ENCODE data around the gene TPI1. TPM values are rescaled to one million over a fixed set of nuclear protein-coding genes. Genes with fewer than 3 reads are reported as not detected.
A peak's percentile ranks its signal among the peaks of the same experiment; 100 is the strongest.

Gene TPI1
- total RNA-seq, 1 donor from 2014 or later: 722 TPM

- no peak overlapping the region for H3K27ac ChIP-seq (ENCODE audit: low read depth, low read length)
- no peaks in the 10 kb centered on the region for H3K27me3 ChIP-seq (ENCODE audit: insufficient read depth, low read length)
- no peaks in the 10 kb centered on the region for H3K36me3 ChIP-seq (ENCODE audit: insufficient read depth, low read length)
- H3K79me2 ChIP-seq (ENCODE audit: insufficient read depth, low read length): no peaks in the 10 kb centered on the region
- H3K4me3 ChIP-seq (ENCODE audit: insufficient read depth, low read depth, low read length): no peak overlapping the region
- H3K4me2 ChIP-seq (ENCODE audit: low read length): no peak overlapping the region
- H3K27me3 Mint-ChIP-seq (ENCODE audit: low read depth, unreplicated experiment): peaks cover 5% of the 10 kb centered on the region
- no peaks in the 10 kb centered on the region for H3K36me3 Mint-ChIP-seq (ENCODE audit: low read depth, unreplicated experiment)
- H3K4me3 Mint-ChIP-seq (ENCODE audit: unreplicated experiment): no peak overlapping the region
- no peaks in the 10 kb centered on the region for H3K9me3 ChIP-seq (ENCODE audit: insufficient read depth, low read depth, low read length)
- no peaks in the 10 kb centered on the region for H3K9me3 Mint-ChIP-seq (ENCODE audit: unreplicated experiment)
- H3K4me1 ChIP-seq (ENCODE audit: insufficient read depth, low read length): peaks cover 11% of the 10 kb centered on the region
- TF ChIP-seq CTCF (IDR thresholded peaks at IDR 0.05; ENCODE audit: insufficient read depth, low read depth, low read length): no peak
- no peak for TF ChIP-seq EZH2 (IDR thresholded peaks at IDR 0.05; ENCODE audit: insufficient read depth, low read length)
- no peak overlapping the region for H2AFZ ChIP-seq (ENCODE audit: low read depth, low read length)
- DNase-seq (ENCODE audit: low read depth) (no peak), FAIRE-seq (no peak)
- peaks cover 1% of the 10 kb centered on the region for H3K4me1 Mint-ChIP-seq (ENCODE audit: low read depth, unreplicated experiment)
- H3K9ac ChIP-seq (ENCODE audit: low read length): no peak overlapping the region
- no peaks in the 10 kb centered on the region for H4K20me1 ChIP-seq (ENCODE audit: insufficient read depth, low read length)
- no peak overlapping the region for H3K27ac Mint-ChIP-seq (ENCODE audit: unreplicated experiment)
These were observed 42.3 kb downstream of the TPI1 start for GRCh38 chr12:6909421-6910145.

DNA sequence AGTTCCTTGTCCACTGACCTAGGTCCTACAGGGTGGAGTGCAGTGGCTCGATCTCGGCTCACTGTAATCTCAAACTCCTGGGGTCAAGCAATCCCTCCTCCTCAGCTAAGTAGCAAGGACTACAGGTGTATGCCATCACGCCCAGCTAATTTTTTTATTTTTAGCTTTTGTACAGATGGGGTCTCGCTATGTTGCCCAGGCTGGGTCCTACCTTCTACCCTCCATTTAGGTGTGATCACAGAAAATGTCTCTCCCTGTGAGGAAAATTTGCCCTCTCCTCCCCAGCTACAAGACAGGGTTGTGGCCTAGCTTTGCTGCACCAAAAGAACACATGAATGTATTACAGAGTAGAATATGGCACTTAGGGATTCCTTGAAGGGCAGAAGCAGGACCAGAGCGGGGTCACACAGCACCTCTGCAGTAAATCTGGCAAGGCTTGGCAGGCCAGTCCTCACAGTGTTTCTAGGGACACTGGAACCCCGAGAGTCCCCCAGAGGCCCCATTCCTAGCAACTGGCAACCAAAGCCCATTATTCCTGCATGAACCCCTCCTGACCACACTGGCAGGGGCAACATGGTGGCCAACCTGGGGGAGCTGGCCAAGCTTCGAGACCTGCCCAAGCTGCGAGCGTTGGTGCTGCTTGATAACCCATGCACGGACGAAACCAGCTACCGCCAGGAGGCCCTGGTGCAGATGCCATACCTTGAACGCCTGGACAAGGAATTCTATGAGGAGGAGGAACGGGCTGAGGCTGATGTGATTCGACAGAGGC, 45.0 kb downstream of the TPI1 start:
- DNase-seq (ENCODE audit: low read depth) (no peak), FAIRE-seq (no peak)
- H3K4me3 Mint-ChIP-seq (ENCODE audit: unreplicated experiment): peak overlapping the region; percentile 75
- peaks cover 19% of the 10 kb centered on the region for H3K4me1 ChIP-seq (ENCODE audit: insufficient read depth, low read length)
- H3K9me3 ChIP-seq (ENCODE audit: insufficient read depth, low read depth, low read length): no peaks in the 10 kb centered on the region
- H3K79me2 ChIP-seq (ENCODE audit: insufficient read depth, low read length): no peaks in the 10 kb centered on the region
- H3K36me3 ChIP-seq (ENCODE audit: insufficient read depth, low read length): no peaks in the 10 kb centered on the region
- H3K4me2 ChIP-seq (ENCODE audit: low read length): no peak overlapping the region
- no peak overlapping the region for H3K9ac ChIP-seq (ENCODE audit: low read length)
- peaks cover 5% of the 10 kb centered on the region for H3K27me3 Mint-ChIP-seq (ENCODE audit: low read depth, unreplicated experiment)
- H3K36me3 Mint-ChIP-seq (ENCODE audit: low read depth, unreplicated experiment): peaks cover 3% of the 10 kb centered on the region
- H3K9me3 Mint-ChIP-seq (ENCODE audit: unreplicated experiment): no peaks in the 10 kb centered on the region
- H3K27ac Mint-ChIP-seq (ENCODE audit: unreplicated experiment): no peak overlapping the region
- H3K4me1 Mint-ChIP-seq (ENCODE audit: low read depth, unreplicated experiment): peaks cover 12% of the 10 kb centered on the region
- no peak overlapping the region for H3K27ac ChIP-seq (ENCODE audit: low read depth, low read length)
- no peak overlapping the region for H2AFZ ChIP-seq (ENCODE audit: low read depth, low read length)
- H3K4me3 ChIP-seq (ENCODE audit: insufficient read depth, low read depth, low read length): no peak overlapping the region
- TF ChIP-seq CTCF (IDR thresholded peaks at IDR 0.05; ENCODE audit: insufficient read depth, low read depth, low read length) (no peak), EZH2 (IDR thresholded peaks at IDR 0.05; ENCODE audit: insufficient read depth, low read length) (no peak)
- no peaks in the 10 kb centered on the region for H3K27me3 ChIP-seq (ENCODE audit: insufficient read depth, low read length)
- no peaks in the 10 kb centered on the region for H4K20me1 ChIP-seq (ENCODE audit: insufficient read depth, low read length)

Data from astrocyte (in vitro differentiated cells and primary cell).